Activated effector memory CD4-positive, alpha-beta T cell treated with Interleukin-2 at 50 U/mL for 16 hours (primary cell): Measurements from ENCODE around the gene MGLL.

Experiments used
- DNase-seq: peaks from one replicate; pipeline ENCODE4 v3.0.0-alpha.2; 2020

Gene MGLL

DNA sequence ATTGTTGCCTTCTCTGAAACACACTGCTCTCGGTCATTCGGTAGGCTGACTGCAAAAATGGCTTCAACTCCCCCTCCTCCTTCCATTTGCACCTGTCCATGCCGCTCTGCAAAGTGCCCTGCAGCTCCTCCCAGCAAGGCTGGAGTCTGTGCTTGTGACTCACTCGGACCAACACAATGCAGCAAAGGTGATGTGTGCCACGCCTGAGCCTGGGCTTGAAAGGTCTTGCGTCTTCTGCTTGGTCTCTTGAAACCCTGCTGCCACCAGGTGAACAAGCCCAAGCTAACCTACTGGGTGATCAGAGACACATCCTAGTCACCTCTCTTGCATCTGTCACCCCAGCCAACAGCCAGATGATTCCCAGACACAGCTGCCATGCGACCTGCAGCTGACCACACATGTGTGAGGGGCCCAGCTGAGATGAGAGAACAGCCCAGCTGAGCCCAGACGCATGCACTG is 71.1 kb downstream of the MGLL start:
- DNase-seq, result no peak

DNA sequence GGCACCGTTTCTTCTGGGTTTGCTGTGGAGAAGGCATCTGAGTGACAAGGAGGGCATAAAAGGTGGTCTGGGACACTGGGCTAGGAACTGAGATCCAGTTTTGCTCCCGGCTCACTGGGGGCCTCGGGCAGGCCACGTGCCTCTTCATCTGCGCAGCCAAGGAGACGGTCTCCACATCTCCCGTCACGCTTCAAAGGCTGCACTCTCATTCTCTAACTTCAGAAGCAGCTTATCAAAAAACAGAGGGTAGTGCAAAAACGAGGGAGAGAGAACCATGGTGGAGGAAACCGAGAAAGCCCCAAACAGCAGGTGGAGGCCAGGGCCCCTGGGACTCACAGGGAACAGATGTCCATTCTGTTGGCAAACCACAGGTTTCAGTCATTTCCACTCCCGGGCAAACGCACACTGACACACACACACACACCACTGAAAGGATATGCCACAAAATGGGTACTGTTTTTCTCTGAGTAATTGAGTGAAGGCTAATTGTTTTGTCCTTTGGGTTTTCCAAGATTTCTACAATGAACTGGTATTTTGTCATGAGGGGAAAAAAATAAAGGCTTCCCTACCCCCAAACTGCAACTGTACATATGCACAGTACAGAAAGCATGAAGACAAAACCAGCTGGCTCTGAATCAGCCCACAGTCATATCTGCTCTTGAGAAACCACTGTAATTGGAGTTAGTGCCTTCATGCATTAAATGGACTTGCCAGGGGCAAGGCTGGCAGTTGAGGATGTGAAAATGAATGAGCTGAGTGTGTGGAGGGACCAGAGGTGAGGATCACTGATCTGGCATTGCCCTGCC is 71.9 kb downstream of the MGLL start:
- no peak for DNase-seq

DNA sequence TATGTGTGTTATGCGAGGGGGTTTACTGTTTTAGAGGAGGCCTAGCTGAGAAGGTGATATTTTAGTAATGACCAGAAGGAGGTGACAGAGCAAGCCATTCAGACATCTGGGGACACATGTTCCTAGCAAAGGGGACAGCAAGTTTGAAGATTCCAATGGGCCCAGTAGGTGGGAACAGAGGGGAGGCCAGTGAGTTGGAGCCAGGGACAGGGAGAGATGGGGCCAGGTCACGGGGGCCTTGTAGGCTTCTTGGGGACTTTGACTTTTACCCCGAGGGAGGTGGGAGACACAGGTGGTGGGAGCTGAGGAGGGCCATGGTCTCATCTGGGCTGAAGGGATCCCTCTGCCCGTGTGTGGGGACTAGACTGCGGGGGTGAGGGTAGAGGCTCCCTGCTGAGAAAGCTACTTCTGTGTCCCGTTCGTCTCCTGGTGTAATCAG is 72.5 kb downstream of the MGLL start:
- no peak for DNase-seq

DNA sequence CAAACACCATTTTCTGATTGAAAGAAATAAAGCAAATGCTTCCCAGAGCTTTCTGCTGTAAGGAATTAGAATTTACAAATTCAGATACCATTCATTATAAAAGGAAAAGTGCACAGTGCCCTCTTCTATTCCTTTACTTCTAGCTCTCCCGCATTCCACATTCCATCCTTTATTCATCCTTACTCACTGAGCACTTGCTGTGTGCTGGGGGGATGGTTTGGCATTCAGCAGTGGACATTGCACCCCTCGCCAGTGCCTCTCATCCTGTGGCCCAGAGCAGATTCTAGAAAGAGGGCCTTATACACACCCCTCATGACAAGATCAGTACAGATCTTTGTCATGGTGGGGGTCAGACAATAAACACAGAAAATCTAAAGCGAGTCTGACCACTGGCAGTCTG is 73.0 kb downstream of the MGLL start:
- no peak for DNase-seq

DNA sequence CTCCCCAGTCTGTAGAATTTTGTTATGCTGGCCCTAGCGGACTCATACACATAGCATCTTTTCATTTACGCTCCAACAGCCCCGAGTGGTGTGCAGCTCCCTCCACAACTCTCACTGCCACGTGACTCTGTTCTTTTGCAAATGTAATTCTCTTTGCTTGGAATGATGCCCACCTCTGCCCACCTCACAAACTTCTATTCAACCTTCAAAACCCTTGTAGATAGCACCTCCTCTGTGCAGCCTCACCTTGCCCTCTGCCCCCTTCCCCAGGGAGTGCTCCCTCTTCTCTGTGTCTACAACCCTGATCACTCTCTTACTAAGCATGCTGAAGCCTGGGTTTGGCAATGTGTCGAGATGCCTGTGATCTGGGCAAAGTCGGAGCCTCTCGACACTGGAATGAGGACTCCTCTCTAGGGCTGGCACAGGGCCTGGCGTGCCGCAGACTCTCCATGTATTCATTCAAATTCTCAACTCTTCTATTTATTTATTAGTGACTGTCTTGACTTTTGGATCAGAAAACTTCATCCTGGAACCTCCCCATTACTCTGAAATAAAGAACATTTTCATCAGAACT is 73.5 kb downstream of the MGLL start:
- DNase-seq, result no peak

DNA sequence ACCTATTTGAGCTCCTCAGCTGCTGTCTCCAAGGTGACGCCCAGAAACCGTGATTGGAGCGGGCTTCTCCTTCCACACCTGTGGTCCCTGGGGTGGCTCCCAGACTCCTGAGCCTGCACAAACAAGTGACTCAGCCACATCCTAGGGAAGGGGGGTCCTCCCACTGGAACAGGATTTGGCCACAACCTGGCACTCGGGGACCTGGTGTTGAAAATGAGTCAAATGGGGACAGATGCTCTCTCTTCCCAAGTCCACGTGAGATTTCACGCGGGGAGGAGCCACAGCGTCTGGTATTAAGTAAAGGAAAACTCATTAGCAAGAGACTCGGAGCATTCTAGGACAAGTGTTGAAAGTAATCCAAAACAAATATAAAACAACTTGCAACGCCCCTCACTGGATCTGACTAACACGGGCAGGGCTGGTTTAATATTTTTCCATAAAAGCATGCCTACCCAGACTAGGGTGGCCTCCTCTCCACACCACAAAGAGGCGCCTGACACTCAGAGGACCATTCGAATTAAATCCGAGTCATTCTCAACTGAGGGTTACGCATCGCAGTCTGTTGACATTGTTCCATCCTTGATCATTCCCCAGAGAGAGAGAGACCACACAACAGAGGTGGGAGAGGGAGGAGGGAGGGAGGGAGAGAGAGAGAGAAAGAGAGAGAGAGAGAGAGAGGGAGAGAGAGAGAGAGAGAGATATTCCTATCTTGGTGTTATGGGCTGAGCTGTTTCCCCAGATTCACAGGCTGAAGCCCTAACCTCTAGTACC is 74.4 kb downstream of the MGLL start:
- DNase-seq, result no peak

DNA sequence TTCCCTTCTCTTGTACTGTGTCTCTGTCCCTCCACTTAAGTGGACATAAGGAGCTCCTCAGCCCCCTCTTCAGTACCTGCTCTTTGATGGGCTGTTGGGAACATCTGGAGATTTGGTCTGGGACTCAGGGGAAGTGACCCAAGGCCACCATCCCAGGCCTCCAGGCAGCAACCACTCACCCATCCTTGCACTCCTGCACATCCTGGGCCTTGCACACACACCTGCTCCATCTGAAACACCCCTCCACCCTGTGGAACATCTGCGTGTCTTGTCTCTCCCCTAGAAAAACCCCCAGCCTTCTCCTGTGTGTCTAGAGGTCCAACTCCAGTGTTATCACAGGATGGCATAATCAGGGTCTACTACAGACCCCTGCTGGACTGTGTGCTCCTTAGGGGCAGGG is 75.2 kb downstream of the MGLL start:
- no peak for DNase-seq

DNA sequence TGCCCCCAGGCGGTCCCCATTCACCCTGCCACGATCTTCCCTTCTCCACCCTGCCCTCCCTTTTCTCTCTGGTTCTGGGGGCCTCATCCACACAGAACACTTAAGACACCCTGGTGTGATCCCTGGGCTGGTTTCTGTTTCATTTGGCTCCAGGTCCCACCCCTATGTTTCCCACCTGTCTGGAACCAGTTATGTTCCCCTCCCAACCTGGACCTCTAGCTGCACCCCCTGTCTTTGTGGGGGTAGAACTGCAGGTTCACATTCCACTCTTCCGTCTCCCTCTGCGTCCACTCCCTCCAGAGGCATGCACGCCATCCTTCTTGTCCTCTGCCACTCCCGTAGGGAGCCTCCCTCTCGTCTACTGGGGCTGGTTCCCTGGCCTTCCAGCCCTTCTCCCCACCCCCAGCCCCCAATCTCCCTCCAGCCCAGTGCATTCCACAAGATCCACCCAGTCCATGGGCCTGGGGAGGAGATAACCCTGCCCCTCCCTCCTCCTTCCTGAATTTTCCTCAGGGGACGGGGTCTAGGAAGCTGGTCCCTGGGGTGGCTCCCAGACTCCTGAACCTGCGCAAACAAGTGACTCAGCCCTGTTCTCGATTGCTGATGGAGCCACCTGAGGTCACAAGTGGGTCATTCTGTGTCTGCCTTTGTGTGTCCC is 75.8 kb downstream of the MGLL start:
- no peak for DNase-seq

DNA sequence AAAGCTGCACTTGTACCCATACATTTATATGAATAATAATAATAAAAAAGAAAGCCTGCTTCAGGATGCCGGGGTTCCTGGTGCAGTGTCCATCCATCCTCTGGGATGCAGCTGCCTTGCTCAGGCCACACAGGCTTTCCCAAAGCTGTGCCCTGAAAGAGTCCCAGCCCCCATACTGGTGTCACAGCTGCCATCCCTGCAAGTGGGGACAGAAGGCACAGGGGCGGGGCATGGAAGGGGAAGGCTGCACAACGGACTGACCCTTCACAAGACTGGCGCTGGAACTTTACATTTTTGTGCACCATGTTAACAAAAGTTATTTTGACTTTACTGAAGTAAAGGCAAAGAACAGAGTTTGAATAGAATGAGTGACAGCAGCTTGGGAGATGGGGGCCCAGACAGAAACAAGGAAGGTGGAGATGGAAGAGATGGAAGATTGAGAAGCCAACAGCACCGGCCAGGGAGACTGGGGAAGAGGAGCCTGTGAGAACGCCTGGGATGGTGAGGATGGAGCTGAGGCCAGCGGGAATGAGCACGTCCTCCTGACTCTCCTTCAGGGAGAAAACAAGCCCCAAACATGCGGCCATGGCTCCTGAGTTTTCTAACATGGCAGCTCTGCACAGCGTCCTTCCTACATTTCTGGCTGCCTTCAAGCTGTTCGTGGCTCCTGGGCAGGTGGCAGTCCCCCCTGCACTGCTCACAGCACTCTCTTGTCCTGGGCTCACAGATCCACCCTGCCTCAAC is 76.5 kb downstream of the MGLL start:
- DNase-seq, result no peak

DNA sequence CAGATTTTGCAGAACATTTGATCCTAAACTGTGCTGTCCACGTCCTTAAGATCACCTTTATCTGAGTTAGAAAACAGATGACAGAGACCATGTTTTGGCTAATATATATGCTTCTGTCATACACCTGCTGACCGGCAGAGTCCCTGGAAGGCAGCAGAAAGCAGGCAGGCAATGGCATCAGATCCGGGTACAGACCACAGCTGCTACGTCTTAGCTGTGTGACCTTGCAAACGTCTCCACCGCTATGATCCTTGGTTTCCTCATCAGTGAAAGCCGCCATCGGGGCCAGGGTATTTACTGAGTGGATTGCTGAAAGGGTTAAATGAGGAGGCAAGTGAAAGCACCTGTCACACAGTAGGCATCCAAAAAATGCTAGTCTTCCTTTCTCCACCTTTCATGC is 77.4 kb downstream of the MGLL start:
- DNase-seq, result no peak

DNA sequence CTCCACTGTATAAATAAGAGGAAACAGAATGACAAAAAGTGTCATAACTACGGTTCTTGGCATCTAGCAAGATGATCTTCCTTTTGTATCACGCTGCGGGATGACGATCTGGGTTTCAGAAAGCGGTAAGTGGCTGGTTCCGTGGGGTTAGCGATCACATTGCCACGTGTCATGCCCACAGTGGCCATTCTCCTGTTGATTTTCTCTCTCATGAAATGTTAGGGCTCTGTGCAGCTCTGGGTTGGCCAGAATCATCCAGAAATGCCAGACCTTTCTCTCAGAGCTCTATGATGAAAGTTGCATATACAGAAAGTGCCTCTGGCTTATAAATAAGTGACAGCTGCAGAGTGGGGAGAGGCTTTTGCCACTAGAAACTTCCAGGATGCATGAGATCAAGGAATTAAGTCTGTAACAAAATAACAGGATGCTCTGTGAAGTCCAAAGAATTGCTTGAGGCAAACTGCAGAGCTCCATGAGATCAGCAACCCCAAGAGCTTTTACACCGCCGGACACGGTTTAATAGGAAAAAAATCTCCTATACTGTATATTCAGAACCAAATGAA is 78.0 kb downstream of the MGLL start:
- DNase-seq, result no peak

DNA sequence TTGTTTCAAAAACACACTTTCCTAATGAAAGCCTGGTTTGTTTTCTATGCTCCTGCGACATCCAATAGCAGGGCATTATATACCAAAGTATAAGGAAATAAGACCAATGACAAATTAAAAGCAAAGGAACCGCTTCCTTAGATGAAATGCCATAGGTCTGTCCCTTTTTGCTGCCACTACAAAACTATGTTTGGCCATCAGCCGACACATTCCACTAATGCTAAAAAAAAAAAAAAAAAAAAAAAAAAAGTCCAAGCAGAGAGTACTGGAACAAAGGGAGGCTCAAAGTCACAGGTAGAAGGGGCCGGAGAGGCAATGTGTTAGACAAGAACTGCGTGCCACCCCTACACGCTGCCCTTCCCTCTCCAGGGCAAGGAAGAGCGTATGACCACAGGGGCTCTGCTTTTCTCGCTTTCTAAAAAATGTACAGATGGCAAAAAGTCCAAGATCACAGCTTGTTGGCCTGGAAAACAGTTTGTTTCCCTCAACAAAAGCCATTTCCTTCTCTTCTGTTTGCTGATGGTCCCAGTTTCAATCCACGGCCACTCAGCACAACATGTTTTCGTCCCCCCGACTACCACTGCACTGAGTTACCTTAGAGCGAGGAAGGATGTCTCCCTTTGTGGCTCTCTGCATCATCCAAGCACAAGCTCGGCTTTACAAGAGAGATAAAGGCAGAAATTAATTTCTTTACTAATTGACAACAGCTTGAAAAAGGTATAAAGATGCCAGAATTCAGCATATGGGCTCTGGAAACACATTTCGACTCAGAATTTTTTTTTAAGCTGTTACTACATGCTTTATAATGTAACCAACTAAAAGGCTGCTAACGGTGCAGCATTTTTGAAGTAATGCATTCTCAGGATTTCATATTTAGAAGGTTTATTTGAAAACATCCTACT is 78.7 kb downstream of the MGLL start:
- DNase-seq, result no peak

DNA sequence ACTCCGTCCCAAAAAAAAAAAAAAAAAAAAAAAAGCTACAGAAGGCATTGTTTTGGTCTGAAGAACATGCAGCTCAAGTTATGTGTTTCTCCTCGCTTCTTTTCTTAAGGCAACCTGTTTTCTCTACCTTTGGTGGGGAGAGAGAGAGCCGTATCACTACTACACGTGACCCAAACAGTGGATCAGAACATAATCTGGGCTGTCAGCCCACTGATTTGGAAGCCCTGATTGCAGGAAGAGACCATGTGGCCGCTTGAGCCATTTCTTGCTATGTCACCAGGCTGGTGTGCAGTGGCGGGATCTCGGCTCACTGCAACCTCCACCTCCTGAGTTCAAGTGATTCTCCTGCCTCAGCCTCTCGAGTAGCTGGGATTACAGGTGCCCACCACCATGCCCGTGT is 79.7 kb downstream of the MGLL start:
- DNase-seq, result no peak

DNA sequence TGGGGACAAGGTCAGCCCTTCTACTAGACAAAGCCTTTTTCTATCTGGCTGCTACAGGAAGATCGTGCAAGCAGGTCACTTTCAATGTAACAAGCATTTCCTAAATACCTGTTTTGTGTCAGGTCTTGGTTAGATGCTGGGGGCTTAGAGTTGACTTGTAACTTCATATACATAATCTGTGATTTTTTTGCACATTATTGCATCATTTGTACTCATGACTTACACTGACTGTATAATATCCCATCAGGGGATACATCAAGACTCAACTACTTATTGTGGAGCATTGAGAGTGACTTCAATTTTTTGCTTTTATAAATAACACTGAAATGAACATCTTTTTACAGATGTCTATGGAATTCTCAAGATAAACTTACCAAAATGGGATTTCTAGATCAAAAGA is 80.6 kb downstream of the MGLL start:
- no peak for DNase-seq

DNA sequence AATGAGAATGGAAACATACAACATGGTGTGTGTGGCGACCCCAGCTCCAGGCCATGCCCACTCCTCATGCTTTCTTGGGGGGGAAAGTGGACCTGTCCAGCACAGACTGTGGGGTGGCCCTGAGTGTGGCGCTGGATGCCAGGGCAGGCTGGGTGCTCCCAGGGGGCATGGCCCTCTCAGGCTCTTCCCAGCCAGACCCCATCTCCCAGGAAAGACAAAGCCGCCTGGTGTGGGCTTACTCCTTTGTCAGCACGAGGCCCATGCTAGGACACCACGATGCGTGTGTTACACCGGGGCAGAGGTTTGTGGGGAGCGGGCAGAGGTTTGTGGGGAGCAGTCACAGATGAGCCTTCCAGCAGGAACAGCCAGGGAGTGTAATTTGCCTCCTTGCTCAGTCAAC is 81.1 kb downstream of the MGLL start:
- DNase-seq, result no peak

DNA sequence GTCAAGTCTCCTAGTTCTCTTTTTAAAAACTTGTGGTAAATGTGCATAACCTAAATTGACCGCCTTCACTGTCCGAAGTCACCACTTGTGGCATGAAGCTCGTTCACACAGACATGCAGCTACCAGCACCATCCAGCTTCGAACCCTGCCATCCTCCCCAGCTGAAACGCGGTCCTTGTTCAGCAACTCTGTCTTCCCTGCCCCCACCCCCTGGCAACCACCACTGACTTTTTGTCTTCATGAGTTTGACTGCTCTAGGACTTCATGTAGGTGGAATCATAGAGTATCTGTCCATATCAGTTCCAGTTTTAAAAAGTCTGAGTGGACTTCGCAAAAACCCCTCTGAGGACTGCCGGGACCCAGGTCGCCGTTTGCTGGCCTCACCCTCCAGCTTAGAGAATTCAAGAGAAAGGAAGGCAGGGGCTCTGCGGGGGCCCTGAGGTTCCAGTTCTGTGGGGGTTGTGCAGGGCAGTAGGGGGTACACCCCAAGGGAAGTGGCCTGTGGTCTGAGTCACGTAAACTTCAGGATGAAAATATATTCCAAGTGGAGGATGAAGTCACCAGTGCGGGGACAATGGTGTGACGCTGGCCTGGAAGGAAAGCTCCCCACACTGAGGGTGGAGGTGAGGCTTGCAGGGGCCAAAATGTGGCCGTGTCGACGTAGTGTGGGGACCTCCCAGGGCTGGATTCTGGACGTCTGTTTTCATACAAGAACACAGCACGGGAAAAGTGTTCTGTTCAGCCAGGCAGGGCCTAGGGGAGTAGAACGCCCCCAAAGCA is 82.0 kb downstream of the MGLL start:
- no peak for DNase-seq

DNA sequence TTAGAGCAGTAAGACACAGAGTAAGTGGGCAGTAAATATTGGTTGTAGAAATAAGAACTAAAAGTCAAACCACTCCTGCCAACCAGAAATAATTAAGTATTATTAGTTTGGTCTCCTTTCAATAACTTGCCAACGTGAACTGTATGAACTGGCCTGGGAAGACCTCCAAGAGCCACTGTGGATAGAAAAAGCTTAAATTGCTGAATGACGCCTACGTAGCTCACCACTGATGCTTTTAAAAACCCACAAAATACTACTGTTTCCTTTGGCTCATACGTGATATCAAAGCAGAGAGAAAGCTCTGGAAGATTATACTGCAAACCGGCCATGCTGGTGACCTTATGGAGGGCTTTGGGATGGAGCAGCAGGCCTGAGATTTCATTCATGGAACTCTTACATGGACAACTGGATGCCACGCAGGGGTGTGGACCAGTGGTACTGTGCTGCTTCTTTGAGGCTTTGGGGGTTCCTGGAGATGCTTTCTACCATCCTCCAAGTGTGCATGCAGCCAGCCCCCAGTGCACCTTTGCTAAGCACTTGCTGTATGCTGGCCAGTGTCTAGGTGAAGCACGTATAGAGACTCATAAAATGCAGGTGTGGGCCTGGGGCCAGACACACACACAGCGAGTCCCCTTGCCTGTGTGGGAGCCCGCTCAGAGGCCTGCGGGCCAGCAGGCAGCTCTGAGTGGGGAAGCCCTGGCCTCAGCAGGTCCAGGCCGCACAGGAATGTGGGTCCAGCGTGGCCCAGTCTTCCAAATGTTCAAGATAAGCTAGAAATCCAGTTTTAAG is 82.8 kb downstream of the MGLL start:
- DNase-seq, result no peak

DNA sequence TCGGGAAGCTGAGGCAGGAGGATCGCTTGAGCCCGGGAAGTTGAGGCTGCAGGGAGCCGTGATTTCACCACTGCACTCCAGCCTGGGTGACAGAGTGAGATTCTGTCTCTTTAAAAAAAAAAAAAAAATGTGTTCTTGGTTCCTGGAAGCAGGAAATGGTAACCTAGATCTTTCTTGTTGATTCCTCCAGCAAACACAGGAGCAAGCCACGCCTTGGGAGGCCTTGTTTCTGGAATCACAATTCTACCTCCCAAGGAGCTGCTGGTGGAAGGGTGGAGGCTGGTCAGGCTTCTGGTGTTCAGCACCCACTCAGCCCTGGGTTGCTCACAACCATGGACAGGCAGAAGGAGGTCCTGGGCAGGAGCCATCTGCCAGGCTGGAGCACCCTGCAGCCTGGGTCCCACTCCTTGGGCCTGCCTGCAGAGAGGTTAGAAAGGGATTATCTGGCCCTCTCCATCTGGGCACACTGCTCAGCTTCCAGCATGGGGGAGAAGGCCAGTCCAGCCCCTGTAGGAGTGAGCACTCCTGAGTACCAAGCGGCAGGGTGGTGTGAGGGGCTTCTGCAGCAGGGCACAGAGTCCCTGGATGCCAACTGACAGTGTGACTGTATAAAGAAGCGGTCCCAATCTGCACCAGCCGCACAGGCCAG is 84.0 kb downstream of the MGLL start:
- no peak for DNase-seq
